BLaER1 treated with 17β-estradiol and CSF1 and Interleukin-3, amounts not matched to agents 10 nM and 100 nM (cell line): ENCODE measurements around the gene LCE1E.

Experiments
- H3K27ac ChIP-seq, 11 experiments: shearing (Covaris generic); formaldehyde crosslinking; 2 replicates each; pipeline ENCODE4 v1.8.1; 2022
- H3K27me3 ChIP-seq, 11 experiments: shearing (Covaris generic); formaldehyde crosslinking; 2 replicates each; pipeline ENCODE4 v1.8.1; 2022
- H3K36me3 ChIP-seq, 11 experiments: shearing (Covaris generic); formaldehyde crosslinking; 2 replicates each; pipeline ENCODE4 v1.8.1; 2022
- H3K4me1 ChIP-seq, 10 experiments: shearing (Covaris generic); formaldehyde crosslinking; 2 replicates each; pipeline ENCODE4 v1.8.1; 2022
- H3K4me2 ChIP-seq, 11 experiments: shearing (Covaris generic); formaldehyde crosslinking; 2 replicates each; pipeline ENCODE4 v1.8.1; 2022
- H3K4me3 ChIP-seq, 10 experiments: shearing (Covaris generic); formaldehyde crosslinking; 2 replicates each; pipeline ENCODE4 v1.8.1; 2022
- H3K9ac ChIP-seq, 11 experiments: shearing (Covaris generic); formaldehyde crosslinking; 2 replicates each; pipeline ENCODE4 v1.8.1; 2022
- H3K9me3 ChIP-seq, 11 experiments: shearing (Covaris generic); formaldehyde crosslinking; replicated peaks in 1 of 11; 2 replicates each; pipeline ENCODE4 v1.8.1; 2022
- H4K20me1 ChIP-seq, 11 experiments: shearing (Covaris generic); formaldehyde crosslinking; 2 replicates each; pipeline ENCODE4 v1.8.1; 2022
- Cebpa-rat ChIP-seq, 11 experiments: shearing (Covaris generic); IDR thresholded peaks; 2 replicates each; pipeline ENCODE4 v1.8.1; 2022

LCE1E gene

GRCh38 chr1:152817309-152817708 is 31.3 kb downstream of the LCE1E start:
- Histone ChIP-seq H3K36me3 (no peaks in the 10 kb centered on the region), H3K27me3 (no peaks in the 10 kb centered on the region)
- no peak for TF ChIP-seq Cebpa-rat (IDR thresholded peaks at IDR 0.05)

GRCh38 chr1:152823294-152823693 is 37.2 kb downstream of the LCE1E start:
- peaks cover 5 to 27% (median 8%) of the 10 kb centered on the region in 10 experiments; a peak in 16 of 20 replicates for H3K4me1 ChIP-seq
- no peak overlapping the region for H3K4me2 ChIP-seq
- H3K27me3 ChIP-seq, result no peaks in the 10 kb centered on the region
- H3K9ac ChIP-seq, result no peak overlapping the region
- no peak overlapping the region for H3K4me3 ChIP-seq
- no peaks in the 10 kb centered on the region for H3K9me3 ChIP-seq
- no peaks in the 10 kb centered on the region for H4K20me1 ChIP-seq
- H3K36me3 ChIP-seq, result no peaks in the 10 kb centered on the region
- H3K27ac ChIP-seq, result no peak overlapping the region
- no peak for TF ChIP-seq Cebpa-rat (IDR thresholded peaks at IDR 0.05)

More at GRCh38 chr1:152817309-152817708, 31.3 kb downstream of the LCE1E start:
- Histone ChIP-seq H3K9me3 (no peaks in the 10 kb centered on the region), H3K27ac (no peak overlapping the region), H3K4me1 (peaks cover 5 to 29% (median 8%) of the 10 kb centered on the region in 10 experiments; a peak in 16 of 20 replicates), H3K4me3 (no peak overlapping the region), H3K4me2 (no peak overlapping the region), H4K20me1 (no peaks in the 10 kb centered on the region), H3K9ac (no peak overlapping the region)

GRCh38 chr1:152824964-152825363 is 38.9 kb downstream of the LCE1E start:
- Histone ChIP-seq H3K9me3 (no peaks in the 10 kb centered on the region), H3K27ac (no peak overlapping the region), H3K4me3 (no peak overlapping the region), H4K20me1 (no peaks in the 10 kb centered on the region), H3K4me2 (no peak overlapping the region), H3K9ac (no peak overlapping the region), H3K36me3 (no peaks in the 10 kb centered on the region), H3K27me3 (no peaks in the 10 kb centered on the region), H3K4me1 (peaks cover 5 to 11% (median 8%) of the 10 kb centered on the region in 10 experiments; a peak in 16 of 20 replicates)
- TF ChIP-seq Cebpa-rat (IDR thresholded peaks at IDR 0.05), result no peak

GRCh38 chr1:152827173-152827572 is 41.1 kb downstream of the LCE1E start, which contains the start of gene LCE1A:
Gene LCE1A (plus strand): TSS chr1:152827473. CDS start chr1:152827473, 0 bp downstream.
- no peak within 1 kb of the TSS for H3K27ac ChIP-seq
- no peaks in the 10 kb centered on the region for H3K36me3 ChIP-seq
- no peak within 1 kb of the TSS for H3K4me3 ChIP-seq
- H3K4me1 ChIP-seq, result no peaks in the 10 kb centered on the region
- no peak within 1 kb of the TSS for H3K9ac ChIP-seq
- TF ChIP-seq Cebpa-rat (IDR thresholded peaks at IDR 0.05), result no peak
- H3K27me3 ChIP-seq, result no peaks in the 10 kb centered on the region
- no peak within 1 kb of the TSS for H3K4me2 ChIP-seq
- H4K20me1 ChIP-seq, result no peaks in the 10 kb centered on the region
- peaks cover 0 to 8% (median 0%) of the 10 kb centered on the region in 11 experiments; a peak in 2 of 22 replicates for H3K9me3 ChIP-seq

GRCh38 chr1:152836870-152837269 is 50.8 kb downstream of the LCE1E start:
- H3K27ac ChIP-seq, result no peak overlapping the region
- no peak for TF ChIP-seq Cebpa-rat (IDR thresholded peaks at IDR 0.05)
- H3K9ac ChIP-seq, result no peak overlapping the region
- H4K20me1 ChIP-seq, result no peaks in the 10 kb centered on the region
- H3K4me1 ChIP-seq, result no peaks in the 10 kb centered on the region
- H3K36me3 ChIP-seq, result no peaks in the 10 kb centered on the region
- no peak overlapping the region for H3K4me2 ChIP-seq
- no peaks in the 10 kb centered on the region for H3K27me3 ChIP-seq
- H3K4me3 ChIP-seq, result no peak overlapping the region
- no peaks in the 10 kb centered on the region for H3K9me3 ChIP-seq
